GM21367 (cell line): ENCODE results near the gene SHISA7.
"Not testable (repeated sequence)": the region's sequence is repeated elsewhere in the genome, so short reads cannot be mapped to it uniquely, and the experiment has no call there.

Experiments used
- ATAC-seq: cut with Tn5 transposase; IDR thresholded peaks from one replicate; pipeline ENCODE4 v1.9.1; 2021; ENCODE audit not compliant: unreplicated experiment

SHISA7 gene

GRCh38 chr19:55421281-55421680, 21.8 kb downstream of the SHISA7 start:
- not testable (repeated sequence) for ATAC-seq

GRCh38 chr19:55419624-55420236, 23.4 kb downstream of the SHISA7 start:
- no peak for ATAC-seq

GRCh38 chr19:55419103-55419502, 24.0 kb downstream of the SHISA7 start:
- ATAC-seq, result no peak

GRCh38 chr19:55418185-55418584, 24.9 kb downstream of the SHISA7 start:
- no peak for ATAC-seq

GRCh38 chr19:55410168-55410567, 32.9 kb downstream of the SHISA7 start:
- no peak for ATAC-seq

- ATAC-seq, result not testable (repeated sequence)
These were observed 33.9 kb downstream of the SHISA7 start for GRCh38 chr19:55409179-55409578.

- no peak for ATAC-seq
These were observed 34.6 kb downstream of the SHISA7 start for GRCh38 chr19:55408533-55408872.

GRCh38 chr19:55407800-55408532, 35.1 kb downstream of the SHISA7 start:
- peak; percentile 69 for ATAC-seq

GRCh38 chr19:55407550-55407799, 35.6 kb downstream of the SHISA7 start, which contains the start of gene UBE2S:
Gene UBE2S, minus strand, starts transcription at chr19:55407788. Its CDS starts 199 bp downstream, at chr19:55407589.
- peak; percentile 58 for ATAC-seq

GRCh38 chr19:55406826-55407549, 36.1 kb downstream of the SHISA7 start:
- ATAC-seq, result peak; percentile 17

- ATAC-seq, result no peak
These were observed 36.8 kb downstream of the SHISA7 start for GRCh38 chr19:55406091-55406825.

GRCh38 chr19:55405638-55406037, 37.5 kb downstream of the SHISA7 start:
- ATAC-seq, result no peak

- no peak for ATAC-seq
These were observed 40.6 kb downstream of the SHISA7 start for GRCh38 chr19:55402509-55402908.

GRCh38 chr19:55401390-55401789, 41.7 kb downstream of the SHISA7 start:
- ATAC-seq, result not testable (repeated sequence)

- no peak for ATAC-seq
These were observed 42.6 kb downstream of the SHISA7 start for GRCh38 chr19:55400281-55401087.

- no peak for ATAC-seq
These were observed 44.7 kb downstream of the SHISA7 start for GRCh38 chr19:55398200-55398925.

GRCh38 chr19:55392820-55393761, 50.0 kb downstream of the SHISA7 start:
- no peak for ATAC-seq

GRCh38 chr19:55391702-55392615, 51.1 kb downstream of the SHISA7 start:
- ATAC-seq, result no peak
